Cardiac ventricle fibroblast (primary cell): ENCODE results near the gene FAM199X. TPM values are rescaled to one million over a fixed set of nuclear protein-coding genes. Genes with fewer than 3 reads are reported as not detected.

Experiments used
- total RNA-seq: library from RNA; depleted of rRNA; stranded (reverse); fragments of >200 nt; gene quantifications from 2 replicates; pipeline ENCODE4 v1.2.3, GENCODE V29; 2015

FAM199X gene
- total RNA-seq = 4.9 and 7.0 TPM in 2 replicates

GRCh38 chrX:104165894-104166734 is at the start of gene FAM199X:
FAM199X (plus strand) TSS chrX:104166453; CDS start chrX:104166786, 333 bp downstream.

GRCh38 chrX:104156630-104157529 is 9.4 kb upstream of the FAM199X start, which contains the start of gene SLC25A53:
SLC25A53 (minus strand) TSS chrX:104157009; CDS start chrX:104105257, 51,752 bp downstream.

Other genes starting within 250 kb of the FAM199X start
- 1.1 and 1.2 TPM in 2 replicates for gene TMSB15B, start 203.8 kb upstream of the FAM199X start, total RNA-seq
- not detected in 2 replicates for gene H2BW1, start 152.7 kb upstream of the FAM199X start, total RNA-seq
- gene H2BW2, start 126.5 kb upstream of the FAM199X start, total RNA-seq = not detected in 2 replicates
- gene TMSB15C, start 90.2 kb upstream of the FAM199X start, total RNA-seq = 0.73 and 2.2 TPM in 2 replicates
- 0.49 TPM in 1 of 2 replicates, not detected in the other for gene ZCCHC18, start 53.9 kb upstream of the FAM199X start, total RNA-seq
- gene SLC25A53, start 9.4 kb upstream of the FAM199X start, total RNA-seq = 2.3 and 9.4 TPM in 2 replicates
- not detected in 2 replicates for gene ESX1, start 88.5 kb downstream of the FAM199X start, total RNA-seq